Mesothelial cell of epicardium (in vitro differentiated cells): ENCODE measurements around the gene KRT3. TPM values are rescaled to one million over a fixed set of nuclear protein-coding genes. Genes with fewer than 3 reads are reported as not detected.

Experiments
- DNase-seq, 2 experiments: peaks; one replicate each; pipeline ENCODE4 v3.0.0; 2021; ENCODE audit warnings: low spot score in 2 of 2; ENCODE audit not compliant: unreplicated experiment in 2 of 2
- H3K27ac Mint-ChIP-seq: 2 replicates; pipeline ENCODE4 v1.8.0; 2021; ENCODE audit warnings: mixed read lengths
- H3K27me3 Mint-ChIP-seq: 2 replicates; pipeline ENCODE4 v1.8.0; 2021; ENCODE audit warnings: low read depth, mixed read lengths
- H3K36me3 Mint-ChIP-seq: 2 replicates; pipeline ENCODE4 v1.8.0; 2021; ENCODE audit warnings: mixed read lengths
- H3K4me1 Mint-ChIP-seq: 2 replicates; pipeline ENCODE4 v1.8.0; 2021; ENCODE audit warnings: mixed read lengths
- H3K4me3 Mint-ChIP-seq: 2 replicates; pipeline ENCODE4 v1.8.0; 2021; ENCODE audit warnings: mild to moderate bottlenecking, moderate library complexity, mixed read lengths
- H3K9me3 Mint-ChIP-seq: 2 replicates; pipeline ENCODE4 v1.8.0; 2021; ENCODE audit warnings: mixed read lengths
- total RNA-seq: library from RNA; stranded (reverse); gene quantifications from 3 replicates; pipeline ENCODE4 v1.2.1, GENCODE V29; 2021
- TF ChIP-seq, protein P1 (sequence below): fragments of 200-600 bp; sonication (generic); IDR thresholded peaks from one replicate; pipeline ENCODE4 v1.5.0; 2021; ENCODE audit warnings: antibody characterized with exemption; ENCODE audit not compliant: unreplicated experiment

Gene KRT3
- total RNA-seq, 1 donor from 2014 or later = 0.78 TPM

DNA sequence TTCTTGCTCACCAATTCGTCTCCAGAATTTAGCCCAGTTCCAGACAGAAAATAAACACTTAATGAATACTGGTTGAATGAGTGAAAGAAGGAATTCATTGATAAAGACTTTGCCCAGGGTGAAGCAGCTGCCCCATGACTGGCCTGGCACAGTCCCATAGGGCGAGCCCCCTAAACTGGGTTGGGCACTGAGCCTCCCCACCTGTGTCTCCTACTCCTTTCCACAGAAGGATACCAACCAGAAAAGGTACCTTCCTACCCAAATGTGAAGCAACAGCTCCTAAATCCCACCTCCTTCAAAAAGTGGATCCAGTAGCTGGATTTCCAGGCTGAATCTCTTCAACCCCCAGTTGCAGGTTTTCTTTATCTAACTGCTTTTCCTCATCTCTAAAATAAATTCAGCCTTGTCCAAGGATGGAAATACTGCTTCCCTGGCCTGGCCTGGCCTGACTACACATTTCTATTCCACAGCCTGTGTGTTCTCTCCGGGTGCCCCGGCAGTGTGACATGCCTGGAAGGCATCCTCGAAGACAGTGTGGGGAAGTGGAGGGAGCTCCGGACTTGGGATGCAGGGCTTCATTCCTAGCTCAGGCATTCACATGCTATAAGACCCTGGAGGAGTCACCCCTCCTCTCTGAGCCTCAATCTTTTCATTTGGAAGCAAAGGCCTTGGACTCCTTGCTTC is 7.6 kb downstream of the KRT3 start:
- Mint-ChIP-seq H3K4me1 (peaks cover 7% of the 10 kb centered on the region), H3K27ac (no peak overlapping the region), H3K9me3 (peaks cover 3% of the 10 kb centered on the region), H3K36me3 (no peaks in the 10 kb centered on the region), H3K27me3 (peaks cover 69% of the 10 kb centered on the region), H3K4me3 (no peak overlapping the region)
- TF ChIP-seq, protein P1, sequence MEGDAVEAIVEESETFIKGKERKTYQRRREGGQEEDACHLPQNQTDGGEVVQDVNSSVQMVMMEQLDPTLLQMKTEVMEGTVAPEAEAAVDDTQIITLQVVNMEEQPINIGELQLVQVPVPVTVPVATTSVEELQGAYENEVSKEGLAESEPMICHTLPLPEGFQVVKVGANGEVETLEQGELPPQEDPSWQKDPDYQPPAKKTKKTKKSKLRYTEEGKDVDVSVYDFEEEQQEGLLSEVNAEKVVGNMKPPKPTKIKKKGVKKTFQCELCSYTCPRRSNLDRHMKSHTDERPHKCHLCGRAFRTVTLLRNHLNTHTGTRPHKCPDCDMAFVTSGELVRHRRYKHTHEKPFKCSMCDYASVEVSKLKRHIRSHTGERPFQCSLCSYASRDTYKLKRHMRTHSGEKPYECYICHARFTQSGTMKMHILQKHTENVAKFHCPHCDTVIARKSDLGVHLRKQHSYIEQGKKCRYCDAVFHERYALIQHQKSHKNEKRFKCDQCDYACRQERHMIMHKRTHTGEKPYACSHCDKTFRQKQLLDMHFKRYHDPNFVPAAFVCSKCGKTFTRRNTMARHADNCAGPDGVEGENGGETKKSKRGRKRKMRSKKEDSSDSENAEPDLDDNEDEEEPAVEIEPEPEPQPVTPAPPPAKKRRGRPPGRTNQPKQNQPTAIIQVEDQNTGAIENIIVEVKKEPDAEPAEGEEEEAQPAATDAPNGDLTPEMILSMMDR = no peak
- no peak for DNase-seq

DNA sequence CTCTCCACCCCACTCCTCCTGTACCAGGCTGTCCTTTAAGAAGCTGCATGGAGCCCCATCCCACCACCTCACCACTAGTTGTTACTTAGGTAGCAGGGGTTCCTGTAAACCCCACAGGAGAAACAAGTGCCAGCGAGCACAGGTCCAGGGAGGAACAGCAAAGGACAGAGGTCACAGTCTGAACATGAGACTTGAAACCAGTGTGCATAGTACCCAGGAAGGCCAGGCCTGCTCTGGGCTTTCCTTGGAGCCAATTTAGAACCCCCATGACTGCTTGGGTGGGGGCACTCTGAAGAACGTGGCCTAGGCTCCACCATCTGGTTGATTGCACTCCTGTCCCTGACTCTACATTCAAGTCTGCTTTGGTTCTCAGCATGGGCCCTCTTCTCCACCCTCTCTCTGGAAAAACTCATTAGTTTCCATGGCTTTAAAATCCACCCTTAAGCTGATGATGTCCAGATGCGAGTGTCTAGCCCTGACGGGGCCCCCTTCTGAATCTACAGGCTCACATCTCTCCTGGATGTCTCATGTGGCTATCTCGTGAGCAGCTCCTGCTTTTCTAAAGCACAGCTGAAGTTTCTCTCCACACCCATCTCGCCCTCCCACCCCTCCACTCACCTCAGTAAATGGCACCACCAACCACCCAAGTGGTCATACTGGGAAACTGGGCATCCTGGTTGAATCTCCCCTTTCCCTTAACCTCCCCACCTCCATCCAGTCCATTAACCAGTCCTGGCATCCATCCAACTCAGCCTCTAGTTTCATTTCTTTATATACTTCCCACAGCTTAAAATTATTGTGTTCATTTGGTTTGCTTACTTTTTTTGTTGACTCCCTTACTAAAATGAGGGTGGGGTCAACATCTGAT is 8.4 kb downstream of the KRT3 start:
- H3K4me1 Mint-ChIP-seq = peaks cover 7% of the 10 kb centered on the region
- TF ChIP-seq, protein P1 = no peak
- H3K27me3 Mint-ChIP-seq = peaks cover 65% of the 10 kb centered on the region
- no peak for DNase-seq
- no peaks in the 10 kb centered on the region for H3K36me3 Mint-ChIP-seq
- H3K4me3 Mint-ChIP-seq = no peak overlapping the region
- no peak overlapping the region for H3K27ac Mint-ChIP-seq
- H3K9me3 Mint-ChIP-seq = peaks cover 3% of the 10 kb centered on the region

DNA sequence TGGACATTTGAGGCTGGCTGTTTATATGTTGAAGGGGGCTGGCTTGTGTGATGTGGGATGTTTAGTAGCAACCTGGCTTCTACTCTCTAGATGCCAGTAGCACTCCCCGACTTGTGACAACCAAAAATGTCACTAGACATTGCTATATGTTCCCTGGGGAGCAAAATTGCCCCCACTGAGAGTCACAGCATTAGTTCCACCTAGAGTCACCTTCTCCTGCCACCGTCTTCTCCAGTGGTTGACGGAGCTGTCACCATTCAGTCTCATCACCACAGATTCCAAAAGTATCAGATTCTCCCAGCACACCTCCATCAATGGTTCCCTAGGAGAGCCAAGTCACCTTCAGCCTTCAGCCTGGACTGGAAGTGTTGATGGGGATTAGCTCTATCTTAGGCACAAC is 11.0 kb downstream of the KRT3 start:
- Mint-ChIP-seq H3K4me3 (no peak overlapping the region), H3K27me3 (peaks cover 68% of the 10 kb centered on the region), H3K9me3 (peaks cover 3% of the 10 kb centered on the region), H3K36me3 (no peaks in the 10 kb centered on the region), H3K27ac (no peak overlapping the region), H3K4me1 (peaks cover 7% of the 10 kb centered on the region)
- no peak for DNase-seq
- TF ChIP-seq, protein P1 = no peak

DNA sequence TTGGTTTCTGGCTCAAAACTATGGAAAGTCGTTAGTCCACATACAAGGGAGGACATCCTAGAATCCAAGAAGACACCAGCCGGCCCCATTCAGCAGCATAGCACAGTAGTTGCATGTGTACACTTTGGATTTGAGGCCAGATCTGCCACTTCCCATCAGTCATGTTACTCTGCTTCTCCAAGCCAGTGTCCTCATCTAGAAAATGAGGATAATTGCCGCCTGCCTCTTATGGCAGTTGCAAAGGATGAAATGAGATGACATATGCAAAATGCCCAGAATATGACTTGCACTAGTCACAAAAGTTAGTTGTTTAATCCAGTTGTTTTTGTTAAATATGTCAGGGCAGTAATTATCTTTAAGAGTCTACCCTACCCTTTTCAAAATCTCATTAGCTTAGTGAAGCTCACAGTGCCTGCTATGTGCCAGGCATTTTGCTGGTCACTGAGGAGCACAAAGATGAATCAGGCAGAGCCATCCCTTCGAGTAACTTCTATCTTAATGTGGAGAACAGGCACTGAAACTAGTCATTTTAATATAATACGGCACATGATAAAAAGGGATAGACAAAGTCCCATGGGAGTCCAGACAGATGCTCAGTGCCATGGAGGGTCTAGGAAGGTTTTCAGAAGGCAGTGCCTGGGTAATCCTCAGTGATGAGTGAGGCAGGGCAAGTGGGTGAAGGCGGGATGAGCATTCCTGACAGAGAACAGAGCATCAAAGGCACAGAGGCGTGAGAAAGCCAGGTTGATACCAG is 12.2 kb downstream of the KRT3 start:
- Mint-ChIP-seq H3K27ac (no peak overlapping the region), H3K4me3 (no peak overlapping the region), H3K4me1 (peaks cover 7% of the 10 kb centered on the region), H3K27me3 (peaks cover 68% of the 10 kb centered on the region), H3K36me3 (no peaks in the 10 kb centered on the region), H3K9me3 (peaks cover 3% of the 10 kb centered on the region)
- TF ChIP-seq, protein P1 = no peak
- no peak for DNase-seq

DNA sequence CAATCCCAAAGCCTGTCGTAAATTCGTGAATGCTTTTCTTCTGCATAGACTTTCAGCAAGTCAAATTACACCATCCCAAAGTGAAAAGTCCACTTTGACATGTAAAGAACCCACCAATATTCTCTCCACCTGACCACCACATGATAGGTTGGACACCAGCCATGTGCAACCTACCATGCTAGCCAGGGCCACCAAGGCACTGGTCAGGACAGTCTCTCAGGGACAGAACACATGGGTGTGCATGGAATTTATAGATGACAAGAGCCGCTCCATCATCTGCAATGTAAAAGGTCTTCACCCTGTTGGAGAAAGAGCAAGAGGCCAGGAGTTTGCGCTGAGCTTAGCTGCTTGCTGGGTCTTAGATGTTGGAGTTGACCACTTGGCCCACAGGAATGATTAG is 13.4 kb downstream of the KRT3 start:
- DNase-seq = no peak
- Mint-ChIP-seq H3K4me1 (no peaks in the 10 kb centered on the region), H3K27me3 (peaks cover 75% of the 10 kb centered on the region), H3K27ac (no peak overlapping the region), H3K36me3 (no peaks in the 10 kb centered on the region), H3K4me3 (no peak overlapping the region), H3K9me3 (peaks cover 3% of the 10 kb centered on the region)
- TF ChIP-seq, protein P1 = no peak
